Mucosa of descending colon (tissue), 3 donors: ENCODE data around the gene KCNJ6. TPM values are rescaled to one million over a fixed set of nuclear protein-coding genes. Genes with fewer than 3 reads are reported as not detected.

Experiments used
- ATAC-seq: fragments of 200-7000 bp; cut with Tn5 transposase; one replicate; pipeline ENCODE4 v1.9.1; 2020; ENCODE audit warnings: mild to moderate bottlenecking, moderate library complexity
- DNase-seq, 3 donors: peaks; one replicate each; pipeline ENCODE4 v3.0.0-alpha.2; 2020
- H3K36me3 ChIP-seq: fragments of 200-600 bp; one replicate; pipeline ENCODE4 v1.8.0; 2021; ENCODE audit warnings: low read depth, mild to moderate bottlenecking
- H3K4me1 ChIP-seq: fragments of 200-600 bp; one replicate; pipeline ENCODE4 v1.8.0; 2021; ENCODE audit warnings: low read depth, mild to moderate bottlenecking
- H3K4me3 ChIP-seq: fragments of 200-600 bp; one replicate; pipeline ENCODE4 v1.8.0; 2021; ENCODE audit warnings: mild to moderate bottlenecking
- H3K9me3 ChIP-seq: fragments of 200-600 bp; one replicate; pipeline ENCODE4 v1.8.0; 2021; ENCODE audit warnings: mild to moderate bottlenecking
- CTCF ChIP-seq: fragments of 200-600 bp; IDR thresholded peaks from one replicate; pipeline ENCODE4 v1.8.0; 2022; ENCODE audit warnings: antibody characterized with exemption, mild to moderate bottlenecking
- intact Hi-C, 2 donors: fragments of 100-400 bp; cut with DNase I in 1 of 2; cut with micrococcal nuclease in 1 of 2; formaldehyde crosslinking; loops; one replicate each; pipeline versions ENCODE4 v1.11.0 to v1.11.1; 2022; cut with DNase I, micrococcal nuclease
- total RNA-seq, 3 donors: library from RNA; stranded (reverse); fragmentation: NEBNext Ultra II Directional in 2 of 3; extraction: Animal tissue kit (Norgen Biotek cat#: 25700) in 2 of 3; gene quantifications; one replicate each; pipeline versions ENCODE4 v1.2.1 to v1.2.4, GENCODE V29; 2021 to 2023
- donor health status: DM: no; HTN: no; CAD: no; lungs with moderate emphysema.
- donor health status: DM: no; HTN: no; CAD: no.
- donor health status: DM: no; HTN: yes; CAD: no.

Gene KCNJ6
- total RNA-seq, 3 donors from 2014 or later: 0.09 to 0.19 (median 0.14) TPM

- Histone ChIP-seq H3K36me3 (no peaks in the 10 kb centered on the region), H3K4me3 (no peak overlapping the region), H3K4me1 (no peaks in the 10 kb centered on the region), H3K9me3 (no peaks in the 10 kb centered on the region)
- no peak for DNase-seq
- ATAC-seq: no peak
- intact Hi-C loops: no loop called here
- TF ChIP-seq CTCF: no peak
These were observed 296.7 kb downstream of the KCNJ6 start for GRCh38 chr21:37619464-37619974.

GRCh38 chr21:37618081-37618480, 298.2 kb downstream of the KCNJ6 start:
- ATAC-seq (no peak), DNase-seq (no peak)
- TF ChIP-seq CTCF: no peak
- intact Hi-C loops: no loop called here
- Histone ChIP-seq H3K36me3 (no peaks in the 10 kb centered on the region), H3K9me3 (no peaks in the 10 kb centered on the region), H3K4me3 (no peak overlapping the region), H3K4me1 (no peaks in the 10 kb centered on the region)

- Histone ChIP-seq H3K36me3 (no peaks in the 10 kb centered on the region), H3K4me3 (no peak overlapping the region), H3K4me1 (no peaks in the 10 kb centered on the region), H3K9me3 (no peaks in the 10 kb centered on the region)
- no peak for ATAC-seq
- intact Hi-C loops: no loop called here
- DNase-seq: no peak
- TF ChIP-seq CTCF: no peak
These were observed 300.3 kb downstream of the KCNJ6 start for GRCh38 chr21:37615962-37616361.

GRCh38 chr21:37614351-37614875, 301.8 kb downstream of the KCNJ6 start:
- ATAC-seq: no peak
- H3K4me1 ChIP-seq: no peaks in the 10 kb centered on the region
- H3K9me3 ChIP-seq: no peaks in the 10 kb centered on the region
- DNase-seq: no peak
- no peaks in the 10 kb centered on the region for H3K36me3 ChIP-seq
- intact Hi-C loops: no loop called here
- no peak for TF ChIP-seq CTCF
- no peak overlapping the region for H3K4me3 ChIP-seq

- intact Hi-C loops: no loop called here
- Histone ChIP-seq H3K4me3 (no peak overlapping the region), H3K36me3 (no peaks in the 10 kb centered on the region), H3K4me1 (no peaks in the 10 kb centered on the region), H3K9me3 (no peaks in the 10 kb centered on the region)
- ATAC-seq (no peak), DNase-seq (no peak)
- no peak for TF ChIP-seq CTCF
These were observed 309.2 kb downstream of the KCNJ6 start for GRCh38 chr21:37607081-37607480.

- Histone ChIP-seq H3K4me1 (no peaks in the 10 kb centered on the region), H3K9me3 (no peaks in the 10 kb centered on the region), H3K4me3 (no peak overlapping the region), H3K36me3 (no peaks in the 10 kb centered on the region)
- intact Hi-C loops: no loop called here
- TF ChIP-seq CTCF: no peak
- DNase-seq (no peak), ATAC-seq (no peak)
These were observed 309.7 kb downstream of the KCNJ6 start for GRCh38 chr21:37606549-37606948.
